Measurements from ENCODE around the gene XIRP2.

XIRP2 gene

GRCh38 chr2:167177196-167177595 is 288.9 kb downstream of the XIRP2 start:
- DNase-seq (ENCODE audit: low spot score) = no peak
- no peak for TF ChIP-seq CTCF (IDR thresholded peaks at IDR 0.05; ENCODE audit: extremely low read depth, missing control alignments)

GRCh38 chr2:167181134-167181533 is 292.9 kb downstream of the XIRP2 start:
- no peak for DNase-seq (ENCODE audit: low spot score)
- TF ChIP-seq CTCF (IDR thresholded peaks at IDR 0.05; ENCODE audit: extremely low read depth, missing control alignments) = no peak

GRCh38 chr2:167181688-167182087 is 293.4 kb downstream of the XIRP2 start:
- no peak for TF ChIP-seq CTCF (IDR thresholded peaks at IDR 0.05; ENCODE audit: extremely low read depth, missing control alignments)
- no peak for DNase-seq (ENCODE audit: low spot score)

- no peak for DNase-seq (ENCODE audit: low spot score)
- TF ChIP-seq CTCF (IDR thresholded peaks at IDR 0.05; ENCODE audit: extremely low read depth, missing control alignments) = no peak
Measured at GRCh38 chr2:167182403-167182802, 294.1 kb downstream of the XIRP2 start.

GRCh38 chr2:167183931-167184330 is 295.7 kb downstream of the XIRP2 start:
- TF ChIP-seq CTCF (IDR thresholded peaks at IDR 0.05; ENCODE audit: extremely low read depth, missing control alignments) = no peak
- no peak for DNase-seq (ENCODE audit: low spot score)

- TF ChIP-seq CTCF (IDR thresholded peaks at IDR 0.05; ENCODE audit: extremely low read depth, missing control alignments) = no peak
- no peak for DNase-seq (ENCODE audit: low spot score)
Measured at GRCh38 chr2:167186465-167186864, 298.2 kb downstream of the XIRP2 start.

- DNase-seq (ENCODE audit: low spot score) = no peak
Measured at GRCh38 chr2:167187049-167187727, 298.9 kb downstream of the XIRP2 start.

More at GRCh38 chr2:167187049-167187727, 298.9 kb downstream of the XIRP2 start:
- no peak for TF ChIP-seq CTCF (IDR thresholded peaks at IDR 0.05; ENCODE audit: extremely low read depth, missing control alignments)

Data from GM20000 (cell line).